ENCODE data around the gene JMJD8.

Gene JMJD8

GRCh38 chr16:638034-638543 is 46.0 kb downstream of the JMJD8 start:
- DNase-seq (ENCODE audit: low spot score) = no peak

GRCh38 chr16:637081-638018 is 46.8 kb downstream of the JMJD8 start:
- no peak for DNase-seq (ENCODE audit: low spot score)

GRCh38 chr16:636206-637080 is 47.7 kb downstream of the JMJD8 start, which contains the start of gene METTL26:
Gene METTL26, minus strand, starts transcription at chr16:636305. Its CDS starts 15 bp downstream, at chr16:636290.
- DNase-seq (ENCODE audit: low spot score) = peak; percentile 94

GRCh38 chr16:635573-636205 is 48.4 kb downstream of the JMJD8 start:
- DNase-seq (ENCODE audit: low spot score) = no peak

- no peak for DNase-seq (ENCODE audit: low spot score)
Measured at GRCh38 chr16:634996-635395, 49.1 kb downstream of the JMJD8 start.

- DNase-seq (ENCODE audit: low spot score) = no peak
Measured at GRCh38 chr16:634051-634670, 50.0 kb downstream of the JMJD8 start.

GRCh38 chr16:633336-634050 is 50.6 kb downstream of the JMJD8 start:
- DNase-seq (ENCODE audit: low spot score) = no peak

GRCh38 chr16:632486-633335 is 51.4 kb downstream of the JMJD8 start:
- DNase-seq (ENCODE audit: low spot score) = no peak

- DNase-seq (ENCODE audit: low spot score) = no peak
Measured at GRCh38 chr16:631808-632358, 52.3 kb downstream of the JMJD8 start.
